ENCODE data around the gene TYMP.
"Not testable (repeated sequence)": the region's sequence is repeated elsewhere in the genome, so short reads cannot be mapped to it uniquely, and the experiment has no call there.

The TYMP gene

DNA sequence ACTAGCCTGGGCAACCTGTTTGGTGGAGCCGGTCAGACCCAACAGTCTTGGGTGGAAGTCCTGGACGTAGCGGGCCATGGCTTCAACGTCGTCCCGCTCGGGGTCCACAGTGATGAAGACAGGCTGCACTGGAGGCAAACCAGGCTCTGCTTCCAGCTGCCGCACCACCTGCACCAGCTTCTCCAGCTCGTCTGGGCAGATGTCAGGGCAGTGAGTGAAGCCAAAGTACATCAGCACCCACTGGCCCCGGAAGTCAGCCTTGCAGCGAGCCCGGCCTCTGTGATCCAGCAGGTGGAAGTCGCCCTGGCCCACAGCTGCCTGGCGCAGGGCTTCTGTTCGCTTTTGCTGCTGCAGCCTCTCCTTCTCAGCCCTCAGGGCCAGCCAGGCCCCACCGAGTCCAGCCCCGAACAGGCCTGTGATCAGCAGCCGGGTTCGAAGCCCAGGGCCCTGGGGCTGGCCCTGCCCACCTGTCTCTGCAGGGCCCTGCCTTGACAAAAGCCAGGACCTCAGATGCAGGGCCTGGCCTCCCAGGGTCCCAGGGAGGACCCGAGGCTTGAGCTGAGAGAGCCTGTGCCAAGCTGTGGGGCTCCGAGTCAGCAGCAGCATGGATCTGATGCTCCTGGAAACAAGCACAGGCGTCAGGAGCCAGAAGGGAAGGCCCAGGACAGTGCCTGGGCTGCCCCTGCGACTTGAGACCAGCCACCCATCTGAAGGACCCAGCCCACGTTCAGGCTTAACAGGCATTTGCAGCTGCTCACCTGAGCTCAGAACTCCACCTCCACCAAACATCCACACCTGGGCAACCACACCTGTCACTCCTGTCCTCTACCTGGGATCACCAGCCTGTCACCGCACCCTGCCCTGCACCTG, 5.8 kb downstream of the TYMP start:
- no peak for DNase-seq (ENCODE audit: low spot score)

DNA sequence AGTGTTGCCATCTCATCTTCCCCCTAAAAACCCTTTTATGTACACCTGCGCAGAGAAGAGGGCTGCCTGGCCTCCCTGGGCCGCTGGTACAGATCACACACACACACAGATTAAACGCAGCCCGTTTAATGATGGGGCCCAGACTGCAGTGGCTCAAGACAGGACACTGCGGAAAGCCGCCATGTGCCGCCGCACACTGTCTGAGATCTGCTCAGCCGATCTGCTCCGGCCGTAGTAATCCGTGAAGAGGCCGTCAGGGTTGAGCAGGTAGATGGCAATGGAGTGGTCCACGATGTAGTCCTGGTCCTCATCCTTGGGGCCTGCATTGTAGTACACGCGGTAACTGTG, 6.4 kb downstream of the TYMP start:
- no peak for DNase-seq (ENCODE audit: low spot score)

DNA sequence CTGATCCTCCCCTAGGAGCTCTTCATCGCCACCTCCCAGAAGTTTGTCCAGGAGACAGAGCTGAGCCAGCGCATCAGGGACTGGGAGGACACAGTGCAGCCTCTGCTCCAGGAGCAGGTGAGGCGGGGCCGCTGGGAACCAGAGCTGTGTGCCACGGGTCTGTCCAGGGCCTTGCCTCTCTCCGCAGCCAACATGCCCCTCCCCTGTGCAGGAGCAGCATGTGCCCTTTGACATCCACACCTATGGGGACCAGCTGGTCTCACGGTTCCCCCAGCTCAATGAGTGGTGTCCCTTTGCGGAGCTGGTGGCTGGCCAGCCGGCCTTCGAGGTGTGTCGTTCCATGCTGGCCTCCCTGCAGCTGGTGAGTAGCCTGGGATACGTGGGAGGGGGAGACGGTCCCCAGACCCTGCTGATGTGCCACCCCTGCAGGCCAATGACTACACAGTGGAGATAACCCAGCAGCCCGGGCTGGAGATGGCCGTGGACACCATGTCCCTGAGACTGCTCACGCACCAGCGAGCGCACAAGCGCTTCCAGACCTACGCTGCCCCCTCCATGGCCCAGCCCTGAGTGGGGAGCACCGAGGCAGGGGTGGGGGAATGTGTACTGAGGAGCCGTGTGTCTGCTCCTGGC, 6.9 kb downstream of the TYMP start:
- DNase-seq (ENCODE audit: low spot score), result no peak

DNA sequence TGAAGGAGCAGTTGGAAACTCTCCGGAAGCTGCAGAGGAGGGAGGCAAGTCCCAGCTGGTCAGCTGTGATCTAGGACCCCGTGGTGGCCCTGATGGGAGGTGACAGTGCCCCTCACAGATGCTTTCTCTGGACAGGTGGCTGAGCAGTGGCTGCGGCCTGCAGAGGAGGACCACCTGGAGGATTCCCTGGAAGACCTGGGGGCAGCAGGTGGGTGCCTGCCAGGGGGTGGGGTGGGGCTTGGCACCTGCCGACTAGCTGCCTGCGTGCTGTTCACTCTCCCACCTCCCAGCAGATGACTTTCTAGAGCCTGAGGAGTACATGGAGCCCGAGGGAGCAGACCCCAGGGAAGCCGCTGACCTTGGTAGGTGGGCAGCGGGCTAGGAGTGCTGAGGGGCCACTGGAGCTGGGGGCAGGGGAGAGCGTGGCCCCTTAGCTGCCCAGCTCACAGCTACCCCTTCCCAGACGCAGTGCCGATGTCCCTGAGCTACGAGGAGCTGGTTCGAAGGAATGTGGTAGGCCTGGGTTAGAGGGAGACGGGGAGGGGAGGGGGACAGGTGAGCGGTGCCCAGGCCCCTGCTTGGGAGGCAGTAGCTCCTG, 7.5 kb downstream of the TYMP start:
- DNase-seq (ENCODE audit: low spot score), result no peak

DNA sequence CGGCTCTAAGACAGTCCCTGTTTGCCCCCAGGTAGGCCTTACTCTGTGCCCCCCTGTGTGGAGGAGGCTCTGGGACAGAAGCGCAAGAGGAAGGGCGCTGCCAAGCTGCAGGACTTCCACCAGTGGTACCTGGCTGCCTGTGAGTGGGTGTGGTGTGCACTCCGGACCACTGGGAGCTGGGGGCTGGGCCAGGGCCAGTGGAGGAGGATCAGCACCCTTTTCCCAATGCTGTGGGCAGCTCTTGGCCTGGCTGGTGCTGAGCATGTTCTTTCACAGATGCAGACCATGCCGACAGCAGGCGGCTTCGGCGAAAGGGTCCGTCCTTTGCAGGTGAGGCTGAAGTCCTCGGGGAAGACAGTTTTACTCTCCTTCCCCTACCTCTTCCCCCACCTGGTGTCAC, 8.1 kb downstream of the TYMP start:
- no peak for DNase-seq (ENCODE audit: low spot score)

DNA sequence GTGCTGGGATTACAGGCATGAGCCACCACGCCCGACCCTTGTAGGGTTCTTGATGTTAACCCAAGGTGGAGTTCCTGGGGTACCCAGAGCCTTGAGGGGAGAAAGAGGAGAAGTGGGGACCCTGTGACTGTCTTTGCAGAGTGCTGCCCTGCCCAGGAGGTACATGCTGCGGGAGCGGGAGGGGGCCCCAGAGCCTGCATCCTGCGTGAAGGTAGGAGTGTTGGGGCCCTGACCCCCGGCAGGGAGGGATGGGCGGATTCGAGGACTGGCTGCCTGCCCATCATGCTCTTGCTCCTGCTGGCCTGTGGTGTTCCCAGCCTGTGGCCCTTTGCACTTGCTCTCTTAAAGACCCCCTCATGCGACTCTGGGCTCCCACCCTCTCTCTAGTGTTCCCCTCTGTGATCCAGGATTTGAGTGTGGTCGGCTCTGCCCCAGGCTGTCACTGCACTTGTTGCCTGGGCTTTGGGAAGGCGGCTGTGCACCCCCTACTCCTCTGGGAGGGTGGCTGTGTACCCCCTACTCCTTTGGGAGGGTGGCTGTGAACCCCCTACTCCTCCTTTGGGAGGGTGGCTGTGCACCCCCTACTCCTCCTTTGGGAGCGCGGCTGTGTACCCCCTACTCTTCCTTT, 8.9 kb downstream of the TYMP start:
- DNase-seq (ENCODE audit: low spot score), result no peak

DNA sequence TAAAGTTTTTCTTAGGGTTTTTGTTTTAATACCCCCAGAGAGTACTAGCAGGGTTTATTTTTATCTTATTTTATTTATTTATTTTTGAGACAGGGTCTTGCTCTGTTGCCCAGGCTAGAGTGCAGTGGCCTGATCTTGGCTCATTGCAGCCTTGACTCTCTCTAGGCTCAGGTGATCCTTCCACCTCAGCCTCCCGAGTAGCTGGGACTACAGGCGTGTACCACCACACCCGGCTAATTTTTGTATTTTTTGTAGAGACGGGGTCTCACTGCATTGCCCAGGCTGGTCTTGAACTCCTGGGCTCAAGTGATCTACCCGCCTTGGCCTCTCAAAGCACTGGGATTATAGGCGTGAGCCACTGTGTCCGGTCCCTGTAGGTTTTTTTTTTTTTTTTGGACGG, 9.6 kb downstream of the TYMP start:
- DNase-seq (ENCODE audit: low spot score), result not testable (repeated sequence)

DNA sequence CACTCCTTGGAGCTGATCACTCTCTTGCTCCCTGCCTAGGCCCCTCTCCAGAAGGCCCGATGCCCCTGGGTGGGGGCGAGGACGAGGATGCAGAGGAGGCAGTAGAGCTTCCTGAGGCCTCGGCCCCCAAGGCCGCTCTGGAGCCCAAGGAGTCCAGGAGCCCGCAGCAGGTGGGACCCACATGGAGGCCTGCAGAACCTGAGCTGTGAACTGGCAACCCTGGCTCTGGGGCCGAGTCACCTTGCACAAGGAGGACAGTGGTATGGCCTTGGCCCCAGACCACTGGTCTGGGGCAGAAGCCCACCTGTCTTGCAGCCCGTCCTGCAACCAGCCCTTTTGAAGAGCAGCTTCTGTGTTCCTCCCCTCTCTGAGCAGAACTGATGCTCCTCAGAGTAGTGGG, 10.7 kb downstream of the TYMP start:
- DNase-seq (ENCODE audit: low spot score), result no peak

DNA sequence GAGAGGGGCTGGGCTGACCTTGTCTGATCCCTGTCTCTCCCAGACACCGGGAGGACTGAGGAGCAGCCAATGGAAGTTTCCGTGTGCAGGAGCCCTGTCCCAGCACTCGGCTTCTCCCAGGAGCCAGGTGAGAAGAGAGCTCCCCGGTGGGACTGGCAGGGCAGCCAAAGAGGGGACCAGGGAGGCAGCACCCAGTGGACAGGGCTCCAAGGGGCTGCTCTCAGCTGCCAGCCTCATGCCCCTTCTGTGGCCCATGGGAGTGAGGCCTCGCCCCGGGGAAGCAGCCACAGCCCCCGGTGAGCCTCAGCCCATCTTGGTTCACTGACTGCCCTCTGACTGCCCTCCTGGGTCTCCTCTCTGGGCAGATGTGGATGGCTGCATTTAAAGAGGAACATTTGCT, 11.2 kb downstream of the TYMP start:
- DNase-seq (ENCODE audit: low spot score), result no peak

DNA sequence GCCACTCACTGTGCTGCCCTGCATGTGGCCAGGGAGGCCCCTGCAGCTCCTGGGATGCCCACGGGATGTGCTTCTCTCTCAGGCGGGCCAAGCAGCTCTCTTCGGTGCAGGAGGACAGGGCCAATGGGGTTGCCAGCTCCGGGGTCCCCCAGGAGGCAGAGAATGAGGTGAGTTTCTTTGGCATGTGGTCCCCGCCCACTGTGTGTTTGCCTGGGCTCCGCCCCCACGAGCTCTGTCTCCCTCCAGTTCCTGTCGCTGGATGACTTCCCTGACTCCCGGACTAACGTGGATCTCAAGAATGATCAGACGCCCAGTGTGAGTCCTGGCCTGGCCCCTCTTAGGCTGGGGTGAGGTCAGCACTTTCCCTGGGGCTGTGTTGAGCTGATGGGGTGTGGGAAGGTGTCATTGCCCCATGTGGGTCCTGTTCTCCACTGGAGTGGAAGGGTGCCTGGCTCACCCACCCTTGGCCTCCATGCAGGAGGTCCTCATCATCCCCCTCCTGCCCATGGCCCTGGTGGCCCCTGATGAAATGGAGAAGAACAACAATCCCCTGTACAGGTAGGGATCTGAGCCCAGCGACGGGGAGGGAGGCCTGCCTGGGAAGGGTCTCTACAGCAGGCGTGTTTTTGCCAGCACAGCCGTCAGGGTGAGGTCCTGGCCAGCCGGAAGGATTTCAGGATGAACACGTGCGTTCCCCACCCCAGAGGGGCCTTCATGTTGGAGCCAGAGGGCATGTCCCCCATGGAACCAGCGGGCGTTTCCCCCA, 12.1 kb downstream of the TYMP start:
- no peak for DNase-seq (ENCODE audit: low spot score)

DNA sequence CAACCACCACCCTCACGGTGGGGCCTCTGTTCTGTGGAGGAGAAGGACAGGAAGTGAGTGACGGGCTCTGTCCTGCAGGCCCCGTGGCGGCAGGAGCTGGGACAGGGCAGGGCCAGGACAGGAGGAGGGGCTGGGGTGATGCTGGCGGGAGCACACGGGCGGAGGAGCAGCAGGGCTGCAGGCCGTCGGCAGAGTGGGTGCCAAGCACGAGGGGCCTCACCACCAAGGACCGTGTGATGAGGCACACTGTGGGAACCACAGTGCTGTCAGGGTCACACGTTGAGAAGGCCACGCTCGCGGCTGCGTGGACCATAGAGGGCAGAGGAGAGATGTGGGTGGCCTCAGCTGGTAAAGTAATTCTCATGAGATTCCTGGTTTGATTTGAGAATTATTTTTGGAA, 12.9 kb downstream of the TYMP start:
- DNase-seq (ENCODE audit: low spot score), result no peak

DNA sequence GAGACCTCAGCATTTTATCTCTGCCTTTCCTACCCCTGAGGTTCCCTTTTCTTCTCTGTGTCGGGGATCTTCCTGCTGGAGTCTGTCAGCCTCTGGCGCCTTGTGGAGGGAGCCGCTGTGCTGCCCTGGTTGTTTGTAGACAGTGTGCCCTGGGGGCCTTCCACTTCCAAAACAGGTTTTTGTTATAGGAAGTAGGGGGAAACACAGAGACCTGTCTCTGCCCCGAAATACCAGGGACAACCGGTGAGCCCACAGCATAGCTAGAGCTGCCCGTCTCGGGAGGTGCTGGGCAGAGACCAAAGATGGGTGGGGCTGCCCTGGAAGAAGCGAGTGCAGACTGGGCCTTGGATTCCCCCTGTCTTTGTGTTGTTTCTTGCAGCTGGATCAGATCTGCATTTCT, 13.7 kb downstream of the TYMP start:
- DNase-seq (ENCODE audit: low spot score), result no peak

DNA sequence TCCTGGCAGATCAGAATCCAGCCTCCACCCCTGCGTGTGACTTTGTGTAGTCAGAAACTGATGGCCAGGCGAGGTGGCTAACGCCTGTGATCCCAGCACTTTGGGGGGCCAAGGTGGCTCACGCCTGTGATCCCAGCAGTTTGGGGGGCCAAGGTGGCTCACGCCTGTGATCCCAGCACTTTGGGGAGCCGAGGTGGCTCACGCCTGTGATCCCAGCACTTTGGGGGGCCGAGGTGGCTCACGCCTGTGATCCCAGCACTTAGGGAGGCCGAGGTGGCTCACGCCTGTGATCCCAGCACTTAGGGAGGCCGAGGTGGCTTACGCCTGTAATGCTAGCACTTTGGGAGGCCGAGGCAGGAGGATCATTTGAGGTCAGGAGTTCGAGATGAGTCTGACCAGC, 16.6 kb downstream of the TYMP start:
- DNase-seq (ENCODE audit: low spot score), result no peak

DNA sequence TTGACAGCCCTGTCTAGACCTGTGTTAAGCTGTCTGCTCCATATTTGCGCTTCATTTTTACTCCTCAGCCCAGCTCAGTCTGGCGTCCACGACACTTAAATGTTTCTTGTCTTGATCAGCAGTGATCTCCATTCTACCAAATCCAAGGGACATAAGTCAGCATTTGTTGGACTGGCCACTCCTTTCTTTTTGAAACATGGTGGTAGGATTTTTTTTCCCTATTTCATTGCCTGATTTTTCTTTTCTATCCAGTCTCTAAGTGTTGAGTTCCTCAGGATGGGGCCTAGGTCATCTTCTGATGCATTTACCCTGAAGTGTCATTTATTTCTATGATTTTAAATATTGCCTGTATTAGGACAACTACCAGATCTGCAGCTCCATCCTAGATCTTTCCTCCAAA, 20.9 kb downstream of the TYMP start:
- no peak for DNase-seq (ENCODE audit: low spot score)

DNA sequence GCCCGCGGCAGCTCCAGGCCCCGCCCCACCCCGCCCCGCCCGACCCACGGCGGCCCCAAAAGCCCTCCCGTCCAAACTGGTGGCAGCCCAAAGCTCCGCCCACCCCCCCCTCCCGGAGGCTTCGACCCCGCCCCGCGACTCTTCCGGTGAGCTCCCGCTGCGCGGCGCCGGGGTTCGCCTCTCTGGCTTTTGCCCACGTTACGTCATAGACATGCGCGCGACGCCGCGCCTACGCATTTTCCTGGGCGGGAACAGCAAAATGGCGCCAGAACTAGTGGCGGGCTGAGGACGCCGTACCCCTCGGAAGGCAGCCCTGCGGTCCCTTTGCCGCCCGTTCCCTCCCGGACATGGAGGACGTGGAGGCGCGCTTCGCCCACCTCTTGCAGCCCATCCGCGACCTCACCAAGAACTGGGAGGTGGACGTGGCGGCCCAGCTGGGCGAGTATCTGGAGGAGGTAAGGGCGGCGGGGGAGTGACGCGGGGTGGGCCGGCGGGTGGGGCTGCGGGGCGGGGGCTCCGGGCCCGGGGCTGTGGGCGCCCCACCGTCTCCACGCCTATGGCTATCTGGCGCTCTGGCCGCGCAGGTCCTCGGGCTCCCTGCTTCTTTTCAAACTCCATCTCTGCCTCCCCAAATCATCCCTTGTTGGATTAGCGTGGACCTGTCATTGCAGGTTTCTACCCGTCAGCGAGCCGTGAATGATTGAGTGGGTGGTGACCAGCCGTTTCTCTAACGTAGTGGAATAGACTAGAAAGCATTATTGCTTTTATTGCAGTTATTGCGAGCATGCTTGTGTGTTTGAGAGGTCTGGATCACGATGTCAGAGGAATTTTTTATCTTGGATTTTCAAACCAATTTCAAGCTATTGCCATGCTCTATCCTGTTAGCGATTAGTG, 21.6 kb downstream of the TYMP start, which contains the start of gene NCAPH2:
TSS of gene NCAPH2 (plus strand) at position 234 of the 894 bp plus-strand sequence. CDS start at position 348, 114 bp downstream.
- peak; percentile 21 for DNase-seq (ENCODE audit: low spot score)

DNA sequence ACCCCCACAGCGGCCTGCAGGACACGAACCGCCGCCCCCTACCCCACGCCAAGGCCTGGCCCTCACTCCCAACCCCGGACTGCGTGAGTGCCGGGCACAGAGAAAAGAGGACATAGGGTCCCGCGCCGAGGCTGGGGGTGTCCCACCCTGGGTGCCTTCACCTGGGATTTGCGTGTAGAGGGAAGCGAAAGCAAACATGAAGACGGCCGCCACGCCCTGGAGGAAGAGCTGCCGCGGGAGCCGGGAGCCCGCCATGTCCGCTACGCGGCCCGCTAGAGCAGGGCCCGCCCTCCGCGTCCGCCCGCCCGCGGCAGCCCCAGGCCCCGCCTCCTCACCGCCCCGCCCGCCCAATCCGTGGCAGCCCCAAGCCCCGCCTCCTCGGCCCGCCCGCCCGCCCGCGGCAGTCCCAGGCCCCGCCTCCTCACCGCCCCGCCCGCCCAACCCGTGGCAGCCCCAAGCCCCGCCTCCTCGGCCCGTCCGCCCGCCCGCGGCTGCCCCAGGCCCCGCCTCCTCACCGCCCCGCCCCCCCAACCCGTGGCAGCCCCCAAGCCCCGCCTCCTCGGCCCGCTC, 22.3 kb downstream of the TYMP start, which contains the start of gene LMF2:
TSS of gene LMF2 (minus strand) at position 282 of the 570 bp plus-strand sequence. CDS start at position 255, 27 bp downstream.
- peak; percentile 92 for DNase-seq (ENCODE audit: low spot score)

DNA sequence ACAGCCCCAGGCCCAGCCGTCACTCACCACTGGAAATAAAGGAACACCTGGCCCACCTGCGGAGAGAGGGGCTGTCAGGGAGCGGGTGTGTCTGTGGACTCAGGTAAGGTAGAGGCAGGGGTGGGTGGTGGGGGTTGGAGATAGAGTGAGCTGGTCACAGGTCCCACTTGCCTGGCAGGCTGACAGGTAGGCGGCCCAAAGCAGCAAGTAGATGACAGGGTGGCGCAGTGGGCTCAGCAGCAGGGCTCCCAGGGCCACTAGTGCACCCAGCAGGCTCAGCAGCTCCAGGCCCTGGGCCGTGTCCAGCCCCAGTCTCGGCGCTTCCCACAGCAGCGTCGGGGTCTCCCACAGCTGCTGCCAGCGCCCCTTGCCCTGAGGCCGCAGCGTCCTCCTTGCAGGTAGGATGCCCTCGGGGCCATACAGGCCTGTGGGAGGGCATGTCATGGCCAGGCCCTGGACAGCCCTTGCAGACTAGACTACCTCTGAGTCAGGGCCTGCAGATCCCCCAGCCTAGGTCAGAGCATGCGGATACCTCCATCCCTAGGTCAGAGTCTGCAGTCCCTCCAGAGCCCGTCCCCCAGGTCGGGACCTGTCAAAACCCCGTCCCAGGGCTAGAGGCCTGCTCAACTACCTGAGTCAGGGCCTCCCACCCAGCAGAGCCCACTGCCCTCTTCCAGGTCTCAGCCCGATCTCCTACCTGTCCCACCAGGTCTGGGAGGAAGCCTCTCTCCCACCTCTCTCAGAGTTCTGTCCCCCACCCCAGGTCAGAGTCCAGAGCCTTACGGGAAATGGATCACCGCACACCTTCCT, 23.0 kb downstream of the TYMP start:
- DNase-seq (ENCODE audit: low spot score), result no peak

DNA sequence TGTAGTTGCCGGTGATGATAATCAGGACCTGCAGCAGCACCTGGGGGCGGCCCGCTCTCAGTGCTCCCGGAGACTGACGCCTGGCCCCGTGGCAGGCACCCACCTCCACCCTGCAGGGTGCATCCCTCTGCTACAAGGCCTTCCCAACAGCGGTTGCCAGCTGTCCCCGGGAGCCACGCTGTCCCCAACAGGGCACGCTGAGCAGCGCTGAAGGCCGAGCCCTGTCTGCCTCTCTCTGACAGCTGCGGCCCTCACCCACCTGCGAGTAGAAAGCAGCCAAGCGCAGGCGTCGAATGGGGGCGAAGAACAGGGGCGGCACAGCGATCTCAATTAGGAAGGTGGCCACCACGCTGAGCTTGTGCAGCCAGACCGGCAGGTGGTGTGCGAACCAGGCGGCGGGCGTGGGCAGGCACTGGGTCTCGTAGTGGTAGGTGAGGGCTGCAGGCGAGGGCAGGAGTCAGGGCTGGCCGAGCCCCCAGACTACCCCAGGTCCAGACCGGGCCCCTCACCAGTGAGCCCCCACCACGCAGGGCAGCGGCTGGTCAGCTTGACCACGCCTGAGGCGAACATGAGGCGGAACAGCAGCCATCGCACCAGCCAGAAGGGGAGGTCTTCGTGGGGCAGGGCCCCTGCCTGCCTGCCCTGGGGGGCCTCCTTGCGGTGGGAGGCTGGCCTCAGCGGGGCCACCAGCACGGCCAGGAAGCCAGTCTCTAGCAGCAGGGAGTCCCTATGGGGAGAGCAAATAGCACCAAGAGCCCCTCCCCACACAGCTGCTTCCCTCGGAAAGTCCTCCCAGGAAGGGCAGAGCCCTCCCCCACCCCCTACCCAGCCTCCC, 23.8 kb downstream of the TYMP start:
- DNase-seq (ENCODE audit: low spot score), result no peak
